ENCODE results near the gene C1orf87. TPM values are rescaled to one million over a fixed set of nuclear protein-coding genes. Genes with fewer than 3 reads are reported as not detected.

C1orf87 gene
- total RNA-seq, 1 experiment from 2014 or later, result not detected

DNA sequence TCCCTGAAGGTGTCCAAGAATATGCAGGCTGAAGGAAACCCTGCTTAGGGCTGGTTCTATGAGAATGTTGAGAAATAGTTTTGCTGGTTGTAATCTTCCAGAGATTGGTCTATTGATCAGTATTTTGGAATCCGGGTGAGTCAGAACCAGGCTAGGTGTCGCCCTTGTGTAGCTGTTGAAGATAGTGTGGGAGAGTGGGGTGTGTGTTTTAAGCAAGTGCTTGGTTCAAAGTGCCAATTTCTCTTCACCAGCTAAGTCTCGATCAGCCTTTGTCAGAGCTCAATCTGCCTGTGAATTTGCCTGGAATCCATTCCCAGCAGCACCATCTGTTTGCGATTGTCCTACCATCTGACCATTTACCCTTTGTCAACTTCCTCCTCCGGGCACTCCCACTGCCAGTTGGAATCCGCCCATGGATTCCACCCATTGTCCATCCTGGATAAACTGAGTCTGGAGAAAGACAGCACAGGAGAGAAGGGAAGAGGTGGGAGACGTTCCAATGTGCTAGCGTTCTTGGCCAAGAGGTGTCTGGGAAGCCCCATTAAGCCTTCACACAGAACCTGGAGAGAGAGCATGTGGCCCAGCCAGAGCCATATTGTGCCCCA lies 87.6 kb downstream of the C1orf87 start:
- Histone ChIP-seq H3K27ac (ENCODE audit: low read depth, low read length) (no peak overlapping the region), H3K79me2 (ENCODE audit: insufficient read depth, low read length) (no peaks in the 10 kb centered on the region), H3K4me2 (ENCODE audit: low read length) (no peak overlapping the region), H3K9me2 (ENCODE audit: insufficient read depth) (no peaks in the 10 kb centered on the region), H3K4me3 (replicated peaks in 1 of 2; ENCODE audit: low read depth in 1 of 2, low read length in 2 of 2) (no peak overlapping the region), H3K4me1 (ENCODE audit: control insufficient read depth in 1 of 2, insufficient read depth in 2 of 2, low read length in 2 of 2) (no peaks in the 10 kb centered on the region), H3K9me3 (ENCODE audit: control insufficient read depth in 1 of 2, insufficient read depth in 1 of 2, low read depth in 1 of 2, low read length in 2 of 2) (no peaks in the 10 kb centered on the region), H2AFZ (ENCODE audit: low read depth, low read length, poor library complexity, severe bottlenecking) (no peak overlapping the region), H3K9ac (ENCODE audit: low read length) (no peak overlapping the region), H3K36me3 (ENCODE audit: control insufficient read depth in 1 of 2, insufficient read depth in 2 of 2, low read length in 2 of 2) (no peaks in the 10 kb centered on the region), H3K27me3 (ENCODE audit: insufficient read depth, low read length) (0 out of 2 replicates have a peak, but pooled peaks cover 3% of the 10 kb centered on the region), H4K20me1 (ENCODE audit: insufficient read depth) (no peaks in the 10 kb centered on the region)
- ATAC-seq (no peak), DNase-seq (ENCODE audit: low read depth, low spot score) (no peak)
- ChIA-PET RAD21 (ENCODE audit: low non-redundant PET in 1 of 2, low total read pairs in 2 of 2, uncharacterized antibody in 2 of 2, unreplicated experiment in 2 of 2) (no interaction called here), CTCF (interaction anchor here (1.5 kb wide), 1 partner anchor 15 kb away, joined by 3 read pairs; no protein-coding TSS in a partner anchor), POLR2A (no interaction called here)
- no TSS peak for BruUV-seq (replicated peaks)
- no peak for TF ChIP-seq SIN3A (IDR thresholded peaks at IDR 0.05; ENCODE audit: low read depth)
- TF ChIP-seq, protein P1, sequence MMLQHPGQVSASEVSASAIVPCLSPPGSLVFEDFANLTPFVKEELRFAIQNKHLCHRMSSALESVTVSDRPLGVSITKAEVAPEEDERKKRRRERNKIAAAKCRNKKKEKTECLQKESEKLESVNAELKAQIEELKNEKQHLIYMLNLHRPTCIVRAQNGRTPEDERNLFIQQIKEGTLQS (IDR thresholded peaks at IDR 0.05), result no peak
- TF ChIP-seq RAD21 (IDR thresholded peaks at IDR 0.05; ENCODE audit: low read depth), result no peak
- no peak for TF ChIP-seq YY1 (IDR thresholded peaks at IDR 0.05; ENCODE audit: extremely low read depth, insufficient replicate concordance, low read depth, low read length)
- no peak for TF ChIP-seq JUND (IDR thresholded peaks at IDR 0.05)
- no peak for TF ChIP-seq SP1 (IDR thresholded peaks at IDR 0.05; ENCODE audit: low read depth)
- TF ChIP-seq, protein P2, sequence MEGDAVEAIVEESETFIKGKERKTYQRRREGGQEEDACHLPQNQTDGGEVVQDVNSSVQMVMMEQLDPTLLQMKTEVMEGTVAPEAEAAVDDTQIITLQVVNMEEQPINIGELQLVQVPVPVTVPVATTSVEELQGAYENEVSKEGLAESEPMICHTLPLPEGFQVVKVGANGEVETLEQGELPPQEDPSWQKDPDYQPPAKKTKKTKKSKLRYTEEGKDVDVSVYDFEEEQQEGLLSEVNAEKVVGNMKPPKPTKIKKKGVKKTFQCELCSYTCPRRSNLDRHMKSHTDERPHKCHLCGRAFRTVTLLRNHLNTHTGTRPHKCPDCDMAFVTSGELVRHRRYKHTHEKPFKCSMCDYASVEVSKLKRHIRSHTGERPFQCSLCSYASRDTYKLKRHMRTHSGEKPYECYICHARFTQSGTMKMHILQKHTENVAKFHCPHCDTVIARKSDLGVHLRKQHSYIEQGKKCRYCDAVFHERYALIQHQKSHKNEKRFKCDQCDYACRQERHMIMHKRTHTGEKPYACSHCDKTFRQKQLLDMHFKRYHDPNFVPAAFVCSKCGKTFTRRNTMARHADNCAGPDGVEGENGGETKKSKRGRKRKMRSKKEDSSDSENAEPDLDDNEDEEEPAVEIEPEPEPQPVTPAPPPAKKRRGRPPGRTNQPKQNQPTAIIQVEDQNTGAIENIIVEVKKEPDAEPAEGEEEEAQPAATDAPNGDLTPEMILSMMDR (IDR thresholded peaks at IDR 0.05 in 2 of 3, conservative IDR thresholded peaks at IDR 0.05 in 1 of 3; ENCODE audit: borderline replicate concordance in 1 of 3, insufficient read depth in 1 of 3, low read depth in 2 of 3, low read length in 2 of 3), result no peak
- TF ChIP-seq, protein P3, sequence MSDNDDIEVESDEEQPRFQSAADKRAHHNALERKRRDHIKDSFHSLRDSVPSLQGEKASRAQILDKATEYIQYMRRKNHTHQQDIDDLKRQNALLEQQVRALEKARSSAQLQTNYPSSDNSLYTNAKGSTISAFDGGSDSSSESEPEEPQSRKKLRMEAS (IDR thresholded peaks at IDR 0.05), result no peak
- no peak for TF ChIP-seq FOSL1 (IDR thresholded peaks at IDR 0.05; ENCODE audit: low read depth)
- TF ChIP-seq, protein P4, sequence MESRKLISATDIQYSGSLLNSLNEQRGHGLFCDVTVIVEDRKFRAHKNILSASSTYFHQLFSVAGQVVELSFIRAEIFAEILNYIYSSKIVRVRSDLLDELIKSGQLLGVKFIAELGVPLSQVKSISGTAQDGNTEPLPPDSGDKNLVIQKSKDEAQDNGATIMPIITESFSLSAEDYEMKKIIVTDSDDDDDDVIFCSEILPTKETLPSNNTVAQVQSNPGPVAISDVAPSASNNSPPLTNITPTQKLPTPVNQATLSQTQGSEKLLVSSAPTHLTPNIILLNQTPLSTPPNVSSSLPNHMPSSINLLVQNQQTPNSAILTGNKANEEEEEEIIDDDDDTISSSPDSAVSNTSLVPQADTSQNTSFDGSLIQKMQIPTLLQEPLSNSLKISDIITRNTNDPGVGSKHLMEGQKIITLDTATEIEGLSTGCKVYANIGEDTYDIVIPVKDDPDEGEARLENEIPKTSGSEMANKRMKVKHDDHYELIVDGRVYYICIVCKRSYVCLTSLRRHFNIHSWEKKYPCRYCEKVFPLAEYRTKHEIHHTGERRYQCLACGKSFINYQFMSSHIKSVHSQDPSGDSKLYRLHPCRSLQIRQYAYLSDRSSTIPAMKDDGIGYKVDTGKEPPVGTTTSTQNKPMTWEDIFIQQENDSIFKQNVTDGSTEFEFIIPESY (IDR thresholded peaks at IDR 0.05; ENCODE audit: extremely low read depth, insufficient replicate concordance, low read length), result no peak
- TF ChIP-seq ZFX (IDR thresholded peaks at IDR 0.05), result no peak
- intact Hi-C loops (cut with micrococcal nuclease), result no loop called here
